HG02610 (cell line): ENCODE measurements around the gene BAZ2B.
"Not testable (repeated sequence)": the region's sequence is repeated elsewhere in the genome, so short reads cannot be mapped to it uniquely, and the experiment has no call there.

ENCODE experiments used
- ATAC-seq: cut with Tn5 transposase; IDR thresholded peaks from one replicate; pipeline ENCODE4 v1.9.1; 2021; ENCODE audit warnings: mild to moderate bottlenecking, moderate library complexity; ENCODE audit not compliant: unreplicated experiment

BAZ2B gene

GRCh38 chr2:159616286-159616701 is at the start of gene BAZ2B:
Gene BAZ2B, minus strand, starts transcription at chr2:159616548. Its CDS starts 137,829 bp downstream, at chr2:159478719.
- peak; percentile 40 for ATAC-seq

- no peak for ATAC-seq
Measured at GRCh38 chr2:159661286-159661685, 44.9 kb upstream of the BAZ2B start.

- ATAC-seq, result no peak
Measured at GRCh38 chr2:159658881-159659873, 42.8 kb upstream of the BAZ2B start.

GRCh38 chr2:159653962-159654361 is 37.6 kb upstream of the BAZ2B start:
- ATAC-seq, result no peak

- no peak for ATAC-seq
Measured at GRCh38 chr2:159651884-159652283, 35.5 kb upstream of the BAZ2B start.

GRCh38 chr2:159650574-159650973 is 34.2 kb upstream of the BAZ2B start:
- ATAC-seq, result no peak

- ATAC-seq, result no peak
Measured at GRCh38 chr2:159648643-159649042, 32.3 kb upstream of the BAZ2B start.

- ATAC-seq, result no peak
Measured at GRCh38 chr2:159647667-159648066, 31.3 kb upstream of the BAZ2B start.

- no peak for ATAC-seq
Measured at GRCh38 chr2:159640176-159640575, 23.8 kb upstream of the BAZ2B start.

- no peak for ATAC-seq
Measured at GRCh38 chr2:159639712-159640111, 23.4 kb upstream of the BAZ2B start.

- no peak for ATAC-seq
Measured at GRCh38 chr2:159639071-159639470, 22.7 kb upstream of the BAZ2B start.

GRCh38 chr2:159637988-159638501 is 21.7 kb upstream of the BAZ2B start:
- ATAC-seq, result no peak

GRCh38 chr2:159637240-159637639 is 20.9 kb upstream of the BAZ2B start:
- ATAC-seq, result no peak

GRCh38 chr2:159635006-159635789 is 18.9 kb upstream of the BAZ2B start:
- ATAC-seq, result no peak

GRCh38 chr2:159633219-159633618 is 16.9 kb upstream of the BAZ2B start:
- no peak for ATAC-seq

- ATAC-seq, result not testable (repeated sequence)
Measured at GRCh38 chr2:159625628-159626027, 9.3 kb upstream of the BAZ2B start.

GRCh38 chr2:159623436-159623835 is 7.1 kb upstream of the BAZ2B start:
- ATAC-seq, result no peak

- no peak for ATAC-seq
Measured at GRCh38 chr2:159622966-159623365, 6.6 kb upstream of the BAZ2B start.

GRCh38 chr2:159620796-159621195 is 4.4 kb upstream of the BAZ2B start:
- no peak for ATAC-seq

- no peak for ATAC-seq
Measured at GRCh38 chr2:159617646-159618045, 1.3 kb upstream of the BAZ2B start.

- ATAC-seq, result no peak
Measured at GRCh38 chr2:159617100-159617499, 752 bp upstream of the BAZ2B start.
